GM10266 (cell line): ENCODE results near the gene OGG1.
A peak's percentile ranks its signal among the peaks of the same experiment; 100 is the strongest.
"Not testable (repeated sequence)": the region's sequence is repeated elsewhere in the genome, so short reads cannot be mapped to it uniquely, and the experiment has no call there.

Source experiments
- DNase-seq: peaks from one replicate; pipeline ENCODE4 v3.0.0; 2012; ENCODE audit errors: extremely low spot score
- TF ChIP-seq, protein P1 (sequence below): IDR thresholded peaks from 2 replicates; pipeline ENCODE4 v1.5.1; 2012; ENCODE audit warnings: mild to moderate bottlenecking, low read depth; ENCODE audit not compliant: control insufficient read depth, insufficient read depth; ENCODE audit errors: missing control alignments

The OGG1 gene

DNA sequence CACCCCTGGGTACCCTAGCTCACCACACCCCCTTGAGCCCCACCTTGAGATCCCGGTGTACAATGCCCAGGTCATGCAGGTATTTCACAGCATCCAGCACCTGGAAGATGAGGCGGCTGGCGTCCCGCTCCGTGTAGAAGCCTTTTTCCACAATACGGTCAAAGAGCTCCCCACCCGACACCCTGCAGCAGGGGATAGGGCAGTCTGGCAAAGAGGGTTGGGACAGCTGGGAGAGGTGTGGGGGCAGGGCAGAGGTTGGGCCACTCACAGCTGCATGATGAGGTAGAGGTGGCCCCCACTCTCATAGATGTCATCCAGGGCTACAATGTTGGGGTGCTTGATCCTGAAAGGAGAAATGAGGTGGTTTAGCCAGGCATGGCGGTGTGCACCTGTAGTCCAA, 13.1 kb downstream of the OGG1 start:
- no peak for DNase-seq
- TF ChIP-seq, protein P1, sequence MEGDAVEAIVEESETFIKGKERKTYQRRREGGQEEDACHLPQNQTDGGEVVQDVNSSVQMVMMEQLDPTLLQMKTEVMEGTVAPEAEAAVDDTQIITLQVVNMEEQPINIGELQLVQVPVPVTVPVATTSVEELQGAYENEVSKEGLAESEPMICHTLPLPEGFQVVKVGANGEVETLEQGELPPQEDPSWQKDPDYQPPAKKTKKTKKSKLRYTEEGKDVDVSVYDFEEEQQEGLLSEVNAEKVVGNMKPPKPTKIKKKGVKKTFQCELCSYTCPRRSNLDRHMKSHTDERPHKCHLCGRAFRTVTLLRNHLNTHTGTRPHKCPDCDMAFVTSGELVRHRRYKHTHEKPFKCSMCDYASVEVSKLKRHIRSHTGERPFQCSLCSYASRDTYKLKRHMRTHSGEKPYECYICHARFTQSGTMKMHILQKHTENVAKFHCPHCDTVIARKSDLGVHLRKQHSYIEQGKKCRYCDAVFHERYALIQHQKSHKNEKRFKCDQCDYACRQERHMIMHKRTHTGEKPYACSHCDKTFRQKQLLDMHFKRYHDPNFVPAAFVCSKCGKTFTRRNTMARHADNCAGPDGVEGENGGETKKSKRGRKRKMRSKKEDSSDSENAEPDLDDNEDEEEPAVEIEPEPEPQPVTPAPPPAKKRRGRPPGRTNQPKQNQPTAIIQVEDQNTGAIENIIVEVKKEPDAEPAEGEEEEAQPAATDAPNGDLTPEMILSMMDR, result no peak

DNA sequence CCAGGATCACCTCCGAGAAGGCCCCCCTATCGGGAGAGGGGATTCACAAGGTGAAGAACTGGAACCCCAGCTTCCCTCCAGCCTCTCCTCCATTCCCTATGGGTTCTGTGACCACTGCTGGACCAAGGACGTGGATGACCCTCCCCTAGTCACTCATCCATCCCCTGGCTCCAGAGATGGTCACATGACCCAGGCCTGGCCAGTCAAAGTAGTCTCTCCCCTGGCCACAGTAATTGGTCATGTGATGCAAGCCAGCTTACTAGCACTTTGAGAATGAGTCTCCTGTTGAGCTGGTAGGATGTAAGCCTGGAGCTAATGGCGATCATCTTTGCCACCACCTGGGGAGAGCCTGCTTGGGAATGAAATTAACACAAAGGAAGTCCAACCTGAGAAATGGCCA, 16.1 kb downstream of the OGG1 start:
- TF ChIP-seq, protein P1, result no peak
- no peak for DNase-seq

DNA sequence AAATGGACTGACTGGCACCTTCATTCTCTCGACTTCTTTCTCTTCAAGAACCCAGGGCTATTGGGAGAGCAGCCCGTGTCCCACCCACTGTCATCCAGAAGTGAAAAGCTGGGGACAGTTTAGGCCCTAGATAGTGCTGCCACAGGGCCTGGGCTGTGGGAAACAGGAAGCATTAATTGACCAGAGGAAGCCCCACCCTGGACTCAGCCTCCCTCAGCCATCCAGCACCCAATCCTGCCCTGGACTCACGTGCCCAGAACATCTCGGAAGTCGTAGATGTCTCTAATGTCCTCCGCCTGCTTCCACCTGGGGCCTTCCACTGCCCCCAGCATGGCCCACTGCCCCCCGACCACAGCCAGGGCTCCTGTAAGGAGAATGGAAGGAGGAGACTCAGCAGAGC, 17.7 kb downstream of the OGG1 start:
- no peak for DNase-seq
- TF ChIP-seq, protein P1, result no peak

DNA sequence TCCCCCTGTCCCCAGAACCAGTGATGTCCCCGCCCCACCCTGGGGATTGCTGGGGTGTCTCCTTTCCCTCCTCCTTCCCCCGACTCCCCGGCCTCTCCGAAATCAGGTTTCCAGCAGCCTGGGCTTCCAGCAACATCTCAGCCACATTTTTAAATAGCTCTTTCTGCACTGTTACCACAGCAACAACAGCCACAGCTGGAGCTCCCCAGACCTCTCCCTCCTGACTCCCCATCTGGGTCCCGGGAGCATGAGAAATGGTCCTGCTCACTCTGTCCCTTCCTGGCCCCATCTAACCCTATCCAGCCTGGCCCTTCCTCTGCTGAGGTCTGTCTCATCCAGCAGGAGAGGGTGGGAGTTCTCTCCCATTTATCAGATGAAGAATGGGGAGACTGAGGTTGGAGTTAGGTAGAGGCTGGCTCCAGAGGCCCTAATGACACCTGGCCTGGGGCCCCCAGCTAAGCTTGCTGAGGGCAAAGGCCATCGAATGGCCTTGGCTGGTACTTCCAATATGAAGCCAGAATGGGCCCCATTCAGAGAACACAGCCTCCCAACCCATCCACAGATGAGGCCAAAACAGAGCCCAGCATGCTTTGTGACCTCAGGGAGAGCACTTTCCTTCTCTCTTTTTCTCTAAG, 18.5 kb downstream of the OGG1 start:
- TF ChIP-seq, protein P1, result no peak
- DNase-seq, result no peak

DNA sequence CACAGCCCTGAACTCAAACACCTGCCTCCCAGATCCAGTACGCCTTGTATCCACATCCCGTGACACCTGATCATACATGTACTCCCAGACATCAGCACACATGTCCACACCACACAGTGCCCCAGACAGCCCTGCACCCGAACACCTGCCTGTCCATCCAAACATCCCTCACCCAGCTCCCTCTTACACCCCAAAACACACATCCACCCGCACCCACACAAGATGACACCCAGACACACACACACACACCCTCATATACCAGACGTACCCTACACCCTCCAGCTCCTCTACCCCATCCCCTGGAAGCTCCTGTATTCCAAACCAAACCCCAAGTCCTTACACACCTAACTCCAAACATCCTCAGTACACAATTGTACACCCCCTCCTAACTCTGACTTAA, 19.3 kb downstream of the OGG1 start:
- DNase-seq, result no peak
- TF ChIP-seq, protein P1, result no peak

DNA sequence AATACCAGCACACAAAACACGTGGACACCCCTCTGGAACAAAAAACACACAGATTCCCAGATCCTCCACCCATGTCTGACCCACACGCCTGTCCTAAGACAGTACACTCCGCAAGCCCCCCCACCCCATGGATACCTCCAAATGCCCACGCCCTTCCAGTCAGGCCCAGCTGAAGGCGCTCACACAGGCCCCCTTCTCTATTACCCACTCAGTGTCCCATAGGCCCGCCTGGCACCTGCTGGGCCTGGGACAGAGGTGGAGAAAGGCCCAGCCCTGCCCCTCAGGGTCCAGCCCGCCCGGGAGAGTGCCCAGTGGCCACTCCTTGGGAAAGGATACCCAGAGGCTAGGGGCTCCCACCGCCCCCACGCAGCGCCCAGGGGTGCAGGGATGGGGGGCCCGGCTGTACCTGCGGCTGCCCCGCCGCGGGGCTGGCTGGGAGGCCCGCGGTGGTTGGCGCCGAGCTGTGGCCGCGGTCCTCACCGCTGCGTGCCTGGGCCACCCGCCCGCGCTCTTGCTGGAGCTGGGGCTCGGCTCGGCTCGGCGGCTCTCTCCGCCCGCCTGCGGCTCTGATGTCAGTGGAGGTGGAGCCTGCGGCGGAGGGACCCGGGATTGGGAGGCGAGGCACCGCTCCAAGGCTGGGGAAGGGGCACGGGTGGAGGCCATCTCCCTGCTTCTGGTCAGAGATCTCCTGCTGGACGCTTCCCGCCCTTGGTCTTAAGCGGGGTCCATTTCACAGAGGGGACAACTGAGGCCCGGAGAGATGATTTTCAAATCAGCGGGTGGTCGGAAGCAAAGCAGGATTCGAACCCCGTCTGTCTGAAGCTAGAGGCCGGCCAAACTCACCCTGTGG, 19.9 kb downstream of the OGG1 start, which contains the start of gene CAMK1:
Gene CAMK1, minus strand, starts transcription at position 522 of the 850 bp plus-strand sequence. CDS start 2,198 bp downstream, outside the sequence.
- DNase-seq, result peak; percentile 78
- TF ChIP-seq, protein P1, result peak; percentile 5

DNA sequence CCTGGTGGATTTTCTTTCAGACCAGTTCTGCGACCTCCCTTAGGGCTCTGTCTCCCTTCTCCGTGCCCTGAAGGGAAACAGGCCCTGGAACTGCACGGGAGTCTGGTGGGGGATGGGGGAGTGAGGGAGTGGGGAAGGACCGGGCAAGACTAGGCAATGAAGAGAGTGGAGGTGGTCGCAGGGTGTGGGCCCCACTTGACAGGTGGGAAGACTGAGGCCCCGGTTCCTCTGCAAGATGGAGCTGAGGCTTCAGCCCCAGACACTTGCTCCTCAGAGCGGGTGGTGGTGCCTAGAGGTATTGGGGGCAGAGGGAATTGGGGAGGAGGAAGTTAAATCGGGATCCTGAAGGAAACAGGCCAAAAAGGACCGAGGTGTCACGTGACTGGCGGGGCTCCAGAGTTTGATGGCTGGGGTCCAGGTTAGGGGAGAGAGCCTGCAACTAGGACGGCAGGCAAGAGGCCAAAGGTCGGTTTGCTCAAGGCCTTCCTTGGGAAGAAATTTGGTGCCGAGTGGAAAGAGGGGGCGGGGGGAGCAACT, 20.6 kb downstream of the OGG1 start:
- DNase-seq, result peak; percentile 23
- TF ChIP-seq, protein P1, result no peak

DNA sequence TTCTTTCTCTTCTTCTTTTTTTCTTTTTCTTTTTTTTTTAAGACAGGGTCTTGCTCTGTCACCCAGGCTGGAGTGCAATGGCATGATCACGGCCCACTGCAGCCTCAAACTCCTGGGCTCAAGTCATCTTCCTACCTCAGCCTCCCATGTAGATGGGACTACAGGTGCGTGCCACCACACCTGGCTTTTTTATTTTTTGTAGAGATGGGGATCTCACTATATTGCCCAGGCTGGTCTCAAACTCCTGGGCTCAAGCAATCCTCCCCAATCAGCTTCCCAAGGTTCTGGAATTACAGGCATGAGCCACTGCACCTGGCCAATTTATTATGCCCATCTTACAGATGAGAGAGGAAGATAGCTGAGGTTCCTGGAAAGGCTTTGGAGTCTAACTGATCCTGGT, 21.3 kb downstream of the OGG1 start:
- DNase-seq, result not testable (repeated sequence)
